Suprapubic skin (tissue), 4 donors: ENCODE data around the gene ADGRG1.

Experiments used
- CTCF ChIP-seq, 2 donors: fragments of 200-600 bp in 1 of 2; fragments of 450-650 bp in 1 of 2; sonication (generic) in 1 of 2; IDR thresholded peaks; one replicate each; pipeline ENCODE4 v1.5.1; 2016 to 2019; ENCODE audit warnings: antibody characterized with exemption in 2 of 2, mild to moderate bottlenecking in 1 of 2, moderate library complexity in 1 of 2
- EP300 ChIP-seq: sonication (generic); formaldehyde crosslinking; IDR thresholded peaks from one replicate; pipeline ENCODE4 v1.6.1; 2017; ENCODE audit warnings: antibody characterized with exemption
- POLR2AphosphoS5 ChIP-seq, 3 donors: sonication (generic); formaldehyde crosslinking; IDR thresholded peaks; one replicate each; pipeline ENCODE4 v1.6.1; 2017; ENCODE audit warnings: antibody characterized with exemption in 3 of 3

- no peak for TF ChIP-seq CTCF (IDR thresholded peaks at IDR 0.05)
- TF ChIP-seq POLR2AphosphoS5 (IDR thresholded peaks at IDR 0.05) = no peak
- TF ChIP-seq EP300 = no peak
Observed at GRCh38 chr16:57607676-57608461, 20.6 kb upstream of the ADGRG1 start.
